Limb (tissue), 2 donors: ENCODE data around the gene SLC41A1.
A peak's percentile ranks its signal among the peaks of the same experiment; 100 is the strongest.
"Not testable (repeated sequence)": the region's sequence is repeated elsewhere in the genome, so short reads cannot be mapped to it uniquely, and the experiment has no call there.

ENCODE experiments used
- DNase-seq, 2 donors: peaks; one replicate each; pipeline ENCODE4 v3.0.0-alpha.2; 2016; ENCODE audit errors: extremely low spot score in 2 of 2

SLC41A1 gene

DNA sequence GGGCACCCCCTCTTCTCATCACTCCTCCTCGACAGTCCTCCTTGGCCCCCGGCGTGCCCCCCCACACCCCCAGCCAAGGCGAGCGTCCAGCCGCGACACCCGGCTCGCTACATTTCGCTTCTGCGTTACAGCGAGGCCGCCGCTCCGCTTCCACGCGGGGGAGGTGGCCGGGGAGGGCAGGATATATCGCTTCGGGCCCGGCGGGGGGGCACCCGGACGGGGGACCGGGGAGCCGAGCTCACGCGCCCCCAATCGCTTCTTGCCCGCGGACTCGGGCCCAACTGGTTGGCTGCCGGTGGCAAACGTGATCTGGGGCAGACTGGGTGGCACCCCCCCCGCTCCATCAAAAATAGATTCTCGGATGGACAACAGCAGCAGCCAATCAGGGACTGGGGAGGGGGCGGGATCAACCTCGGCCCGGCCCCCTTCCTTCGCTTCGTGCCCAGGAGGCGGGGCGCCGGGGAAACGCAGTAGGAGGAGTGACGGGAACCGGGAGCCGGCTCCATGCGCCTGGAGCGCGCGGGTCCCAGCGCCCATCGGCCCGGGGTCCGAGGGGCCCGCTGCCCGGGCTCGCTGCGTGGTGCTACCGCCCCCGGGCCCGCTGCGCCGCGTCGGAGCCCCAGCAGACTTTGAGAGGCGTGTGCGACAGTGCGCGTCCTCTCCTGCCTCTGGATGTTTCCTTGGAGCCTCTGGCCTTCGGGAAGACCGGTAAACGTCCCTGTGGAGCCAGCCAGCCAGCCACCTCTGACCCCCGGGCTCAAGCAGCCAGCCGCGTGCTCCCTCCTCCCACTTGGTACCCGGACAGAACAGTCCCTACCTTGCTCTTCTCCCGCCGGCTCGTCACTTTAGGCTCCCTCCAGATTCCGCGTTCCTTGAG is at the start of gene SLC41A1:
Gene SLC41A1, minus strand, starts transcription at position 321 of the 877 bp plus-strand sequence. CDS start 2,757 bp downstream, outside the sequence.
- DNase-seq = peak; percentile 94 to 96

GRCh38 chr1:205861540-205861939 is 48.5 kb upstream of the SLC41A1 start:
- no peak for DNase-seq

DNA sequence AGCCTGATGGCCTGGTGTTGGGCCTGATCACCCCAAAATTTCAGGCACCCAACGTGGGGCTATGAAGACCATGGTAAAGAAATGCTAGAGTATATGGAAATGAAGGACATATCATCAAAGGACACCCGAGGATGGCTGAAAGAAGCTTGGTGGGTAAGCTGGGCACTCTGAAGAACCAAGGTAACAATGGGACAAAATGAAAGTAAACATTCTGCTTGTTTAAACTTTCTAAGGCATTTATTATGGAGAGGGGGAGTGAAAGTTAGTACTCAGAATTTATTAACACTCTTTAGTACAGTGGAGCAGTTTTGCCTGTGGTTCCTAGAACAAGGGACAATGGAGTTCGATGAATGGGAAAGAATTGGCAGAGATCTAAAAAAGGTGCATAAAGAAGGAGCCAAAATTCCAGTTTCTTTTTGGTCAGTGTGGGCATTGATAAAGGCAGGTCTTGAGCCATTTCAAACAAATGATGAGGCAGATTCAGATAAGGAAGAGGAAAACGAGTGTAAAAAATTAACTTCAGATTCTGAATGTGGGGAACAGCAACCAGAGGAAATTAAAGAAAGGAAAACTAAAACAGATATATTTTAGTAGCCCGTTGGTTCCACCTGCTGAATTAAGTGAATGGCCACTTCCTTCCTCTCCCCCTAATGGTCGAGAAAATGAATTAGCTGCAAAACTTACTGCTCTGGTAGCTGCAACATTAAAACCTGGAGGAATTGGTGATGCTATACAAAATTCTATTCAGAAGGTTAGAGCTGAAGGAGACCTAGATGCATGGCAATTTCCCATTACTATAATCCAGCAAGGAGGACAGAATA is 45.4 kb upstream of the SLC41A1 start:
- no peak for DNase-seq

- DNase-seq = not testable (repeated sequence)
These were observed 44.5 kb upstream of the SLC41A1 start for GRCh38 chr1:205857501-205857900.

- DNase-seq = no peak
These were observed 43.4 kb upstream of the SLC41A1 start for GRCh38 chr1:205856433-205856832.

GRCh38 chr1:205852969-205853368 is 40.0 kb upstream of the SLC41A1 start:
- no peak for DNase-seq

DNA sequence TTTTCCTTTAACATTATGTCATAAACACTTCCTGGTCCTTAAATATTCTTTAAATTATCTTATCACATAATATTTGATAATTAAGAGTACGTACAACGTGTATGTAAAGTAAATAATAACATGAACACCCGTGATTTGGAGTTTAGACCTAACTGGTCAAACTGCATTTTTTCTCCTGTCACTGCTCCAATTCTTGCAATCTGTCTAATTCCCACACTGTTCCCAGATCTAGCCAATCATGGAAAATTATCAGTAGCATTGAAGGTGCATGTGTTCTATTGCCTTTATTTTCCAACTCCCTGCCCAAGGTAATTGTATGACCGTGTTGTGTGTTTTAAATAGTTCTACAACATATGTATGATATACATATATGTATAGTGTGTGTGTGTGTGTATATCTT is 39.0 kb upstream of the SLC41A1 start:
- DNase-seq = no peak

- peak; percentile 58 to 77 for DNase-seq
These were observed 36.8 kb upstream of the SLC41A1 start, which contains the start of gene PM20D1 for GRCh38 chr1:205849619-205850355. TSS of gene PM20D1 (minus strand) at chr1:205850132. CDS start at chr1:205850072, 60 bp downstream.

- no peak for DNase-seq
These were observed 30.2 kb upstream of the SLC41A1 start for GRCh38 chr1:205843036-205843859.

DNA sequence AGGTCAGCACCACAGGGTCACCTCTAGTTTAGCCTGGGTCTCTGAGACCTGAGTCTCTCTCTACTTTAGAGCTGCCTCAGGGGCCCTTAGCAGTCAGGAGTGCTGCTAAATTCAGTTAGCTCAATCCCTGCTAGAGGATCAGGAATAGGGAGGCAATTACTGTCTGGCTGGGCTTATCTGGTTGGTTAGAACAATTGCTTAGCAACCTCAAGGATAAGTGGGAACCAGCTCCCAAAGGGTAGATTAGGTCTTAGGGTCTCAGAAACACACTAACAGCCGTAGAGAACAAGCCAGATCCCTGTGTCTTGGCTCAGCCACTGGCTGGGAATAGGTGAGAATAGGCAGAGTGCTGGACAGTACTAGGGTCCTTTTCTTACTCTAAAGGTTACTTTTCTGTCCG is 29.2 kb upstream of the SLC41A1 start:
- DNase-seq = no peak

GRCh38 chr1:205840146-205840923 is 27.3 kb upstream of the SLC41A1 start:
- no peak for DNase-seq

GRCh38 chr1:205837382-205837970 is 24.5 kb upstream of the SLC41A1 start:
- no peak for DNase-seq

GRCh38 chr1:205834751-205835150 is 21.8 kb upstream of the SLC41A1 start:
- DNase-seq = peak in 1 of 2 donors; percentile 28

DNA sequence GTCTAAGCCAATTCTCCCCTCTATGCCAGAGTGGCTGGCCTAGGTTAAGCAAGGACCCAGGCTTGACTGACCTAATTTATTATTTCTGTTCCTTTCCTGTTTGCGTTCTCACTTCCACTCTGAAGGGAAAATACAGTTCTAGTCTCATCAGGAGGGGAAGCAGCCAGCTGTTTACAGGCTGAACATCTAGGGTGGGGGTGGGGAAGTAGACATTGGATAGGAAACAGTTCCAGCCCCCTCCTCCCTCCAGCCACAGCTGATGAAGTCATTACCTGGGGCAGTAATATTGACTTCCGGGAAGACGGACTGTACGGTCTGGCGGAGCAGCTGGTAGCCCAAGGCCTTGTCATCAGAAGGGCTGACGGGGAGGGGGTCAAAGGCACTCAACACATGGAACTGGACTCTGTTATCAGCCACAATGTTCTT is 19.3 kb upstream of the SLC41A1 start:
- no peak for DNase-seq

- no peak for DNase-seq
These were observed 14.6 kb upstream of the SLC41A1 start for GRCh38 chr1:205827623-205828022.

GRCh38 chr1:205826995-205827394 is 14.0 kb upstream of the SLC41A1 start:
- DNase-seq = no peak

GRCh38 chr1:205826016-205826806 is 13.2 kb upstream of the SLC41A1 start:
- no peak for DNase-seq

GRCh38 chr1:205824180-205824579 is 11.2 kb upstream of the SLC41A1 start:
- no peak for DNase-seq

DNA sequence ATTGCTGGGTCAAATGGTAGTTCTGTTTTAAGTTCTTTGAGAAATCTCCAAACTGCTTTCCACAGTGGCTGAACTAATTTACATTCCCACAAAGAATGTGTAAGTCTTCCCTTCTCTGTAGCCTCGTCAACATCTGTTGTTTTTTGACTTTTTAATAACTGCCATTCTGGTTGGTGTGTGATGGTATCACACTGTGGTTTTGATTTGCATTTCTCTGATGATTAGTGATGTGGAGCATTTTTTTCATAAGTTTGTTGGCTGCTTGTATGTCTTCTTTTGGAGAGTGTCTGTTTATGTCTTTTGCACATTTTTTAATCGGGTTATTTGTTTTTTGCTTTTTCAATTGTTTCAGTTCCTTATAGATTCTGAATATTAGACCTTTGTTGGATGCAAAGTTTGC is 10.3 kb upstream of the SLC41A1 start:
- not testable (repeated sequence) for DNase-seq
